Measurements from ENCODE around the gene DDAH1.

DNA sequence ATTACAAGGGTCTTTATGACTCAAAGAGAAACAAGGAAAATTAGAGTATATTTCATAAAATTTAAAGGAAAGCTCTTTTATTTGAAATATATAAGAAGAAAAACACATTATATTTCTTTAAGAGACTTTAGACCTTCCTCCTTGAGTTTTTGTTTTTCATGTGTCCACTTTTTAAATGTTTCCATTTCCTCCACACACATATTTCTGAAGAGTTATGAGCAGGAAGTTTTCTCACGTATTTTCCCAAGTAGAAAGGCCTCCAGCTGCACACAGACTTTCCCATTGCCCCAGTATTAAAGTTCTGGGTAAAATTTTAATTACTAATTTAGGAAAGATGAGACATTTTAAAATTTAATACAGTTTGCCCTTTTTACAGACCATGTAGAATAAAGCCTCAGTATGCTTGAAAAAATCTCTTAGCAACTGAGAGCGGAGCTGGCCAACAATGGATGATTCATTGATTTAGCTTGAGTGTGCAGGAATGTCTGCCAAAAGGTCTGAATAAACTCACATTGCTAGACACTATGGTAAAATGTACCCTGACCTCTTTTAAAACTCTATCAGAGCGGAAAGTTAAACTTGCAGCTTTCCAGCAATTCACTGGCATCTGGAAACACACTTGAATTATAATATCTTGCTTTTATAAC lies 57.9 kb downstream of the DDAH1 start:
- no peak for TF ChIP-seq EZH2phosphoT487 (conservative IDR thresholded peaks at IDR 0.05; ENCODE audit: low read length)
- TF ChIP-seq CTCF (IDR thresholded peaks at IDR 0.05; ENCODE audit: insufficient read depth, low read length, poor library complexity, severe bottlenecking): no peak

All from SU-DHL-6 (cell line).